Amygdala (tissue), 56 donors: ENCODE results near the gene MCF2L2.
"Not testable (repeated sequence)": the region's sequence is repeated elsewhere in the genome, so short reads cannot be mapped to it uniquely, and the experiment has no call there.

ENCODE experiments used
- DNase-seq, 56 donors: peaks; one replicate each; lab custom pipeline; 2025; lab: John Stamatoyannopoulos, UW

MCF2L2 gene

DNA sequence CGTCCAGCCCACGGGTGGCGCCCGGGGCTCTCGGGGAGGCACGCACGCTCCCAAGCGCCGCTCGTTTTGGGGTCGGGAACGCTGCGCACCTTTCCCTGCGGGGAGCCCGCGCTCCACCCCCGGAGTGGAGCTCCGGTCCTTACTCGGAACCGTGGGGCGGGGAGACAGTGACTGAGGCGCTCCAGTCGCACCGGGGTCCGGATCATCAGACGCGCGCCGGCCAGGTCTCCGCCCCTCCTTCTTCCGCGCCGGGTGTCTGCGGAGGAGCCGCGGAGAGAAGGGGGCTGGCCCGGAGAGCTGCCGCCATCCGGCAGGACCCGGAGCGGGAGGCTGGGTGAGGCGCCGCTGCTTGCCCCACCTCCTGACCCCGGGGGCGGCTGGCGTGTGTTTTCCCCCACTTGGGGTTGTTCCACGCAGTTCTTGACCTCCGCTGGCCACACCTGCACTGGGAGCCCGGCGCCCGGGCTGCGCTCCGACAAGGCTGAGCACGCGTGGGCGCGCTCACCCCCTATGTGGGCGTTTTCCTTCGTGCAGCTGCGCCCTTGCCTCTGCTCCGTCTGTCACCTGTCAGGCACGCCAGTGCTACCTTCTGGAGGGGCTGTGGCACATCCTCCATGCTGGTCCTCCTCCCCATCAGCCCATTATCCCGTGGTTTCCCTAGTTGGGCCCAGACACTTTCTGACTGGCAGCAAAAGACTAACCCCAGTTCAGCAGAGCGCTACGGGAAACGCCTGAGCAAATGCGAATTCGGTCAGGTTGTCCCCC, at the start of gene MCF2L2:
TSS of gene MCF2L2 (minus strand) at position 173 of the 765 bp plus-strand sequence. CDS start 642 bp downstream, outside the sequence.
- DNase-seq, result peak in 31 of 56 donors; percentile 10 to 71 (median 39)

DNA sequence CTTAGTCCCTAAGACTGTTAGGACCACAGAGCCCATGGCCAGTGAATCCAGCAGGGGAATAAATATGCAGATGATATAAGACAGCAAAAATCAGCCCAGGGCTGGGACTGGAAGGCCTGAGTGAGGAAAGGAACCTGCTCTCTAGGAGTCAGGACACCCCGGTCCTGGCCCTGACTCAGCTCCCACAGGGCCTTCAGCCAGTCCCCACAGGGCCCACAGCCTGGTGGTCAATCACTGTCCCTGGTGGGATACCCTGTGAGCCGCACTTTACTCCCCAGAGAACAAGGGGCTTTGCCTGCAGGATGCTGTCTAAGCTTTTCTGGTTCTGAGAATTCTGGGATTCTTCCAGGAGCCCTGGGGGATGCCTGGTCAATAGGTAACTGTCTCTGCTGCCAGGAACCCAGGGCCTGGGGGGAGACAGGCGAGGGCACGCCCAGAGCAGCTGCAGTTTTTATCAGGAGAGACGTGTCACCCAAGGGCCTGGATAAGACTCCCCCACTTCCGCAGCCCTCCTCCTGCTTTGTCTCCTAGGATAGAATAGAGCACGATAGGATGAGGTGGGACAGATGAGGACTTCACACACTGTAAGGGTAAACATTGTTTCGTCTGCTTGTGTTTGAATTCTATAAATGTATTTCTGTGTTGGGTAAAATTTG, 49.5 kb upstream of the MCF2L2 start:
- no peak for DNase-seq

- DNase-seq, result not testable (repeated sequence)
Measured at GRCh38 chr3:183475764-183476162, 47.3 kb upstream of the MCF2L2 start.

GRCh38 chr3:183475016-183475763, 46.8 kb upstream of the MCF2L2 start:
- no peak for DNase-seq

GRCh38 chr3:183473969-183474368, 45.5 kb upstream of the MCF2L2 start:
- no peak for DNase-seq

DNA sequence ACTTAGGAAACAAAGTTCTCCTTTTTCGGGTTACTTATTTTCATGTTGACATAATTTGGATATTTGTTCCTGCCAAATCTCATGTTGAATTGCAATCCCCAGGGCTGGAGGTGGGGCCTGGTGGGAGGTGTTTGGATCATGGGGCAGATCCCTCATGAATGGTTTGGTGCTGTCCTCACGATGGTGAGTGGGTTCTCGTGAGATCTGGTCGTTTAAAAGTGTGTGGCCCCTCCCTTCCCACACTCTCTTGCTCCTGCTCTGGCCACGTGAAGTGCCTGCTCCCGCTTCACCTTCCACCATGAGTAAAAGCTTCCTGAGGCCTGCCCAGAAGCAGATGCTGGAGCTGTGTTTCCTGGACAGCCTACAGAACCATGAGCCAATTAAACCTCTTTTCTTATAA, 43.7 kb upstream of the MCF2L2 start:
- DNase-seq, result no peak

- no peak for DNase-seq
Measured at GRCh38 chr3:183468424-183468823, 40.0 kb upstream of the MCF2L2 start.

- no peak for DNase-seq
Measured at GRCh38 chr3:183466575-183466974, 38.2 kb upstream of the MCF2L2 start.

GRCh38 chr3:183465710-183466109, 37.3 kb upstream of the MCF2L2 start:
- DNase-seq, result not testable (repeated sequence)

GRCh38 chr3:183464480-183464879, 36.1 kb upstream of the MCF2L2 start:
- no peak for DNase-seq

- no peak for DNase-seq
Measured at GRCh38 chr3:183460081-183461055, 31.9 kb upstream of the MCF2L2 start.

DNA sequence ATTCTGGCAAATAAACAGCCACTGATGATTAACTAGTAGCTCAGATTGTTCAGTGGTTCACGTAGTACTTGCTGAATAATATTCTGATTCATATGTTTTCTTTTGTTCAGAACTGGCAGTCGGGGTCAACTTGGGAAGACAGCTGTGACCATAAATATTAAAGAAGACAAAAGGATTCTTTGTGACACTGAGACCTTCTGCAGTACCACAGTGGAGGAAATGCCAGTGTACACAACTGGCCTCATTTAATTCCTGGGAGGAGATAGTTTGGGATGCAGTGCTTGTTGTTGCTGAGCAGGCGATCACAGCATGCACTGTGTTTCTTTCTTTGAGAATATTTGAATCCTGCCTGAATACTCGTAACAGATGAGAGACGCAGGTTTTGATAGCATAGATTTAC, 26.7 kb upstream of the MCF2L2 start:
- peak in 31 of 56 donors; percentile 3 to 75 (median 26) for DNase-seq

DNA sequence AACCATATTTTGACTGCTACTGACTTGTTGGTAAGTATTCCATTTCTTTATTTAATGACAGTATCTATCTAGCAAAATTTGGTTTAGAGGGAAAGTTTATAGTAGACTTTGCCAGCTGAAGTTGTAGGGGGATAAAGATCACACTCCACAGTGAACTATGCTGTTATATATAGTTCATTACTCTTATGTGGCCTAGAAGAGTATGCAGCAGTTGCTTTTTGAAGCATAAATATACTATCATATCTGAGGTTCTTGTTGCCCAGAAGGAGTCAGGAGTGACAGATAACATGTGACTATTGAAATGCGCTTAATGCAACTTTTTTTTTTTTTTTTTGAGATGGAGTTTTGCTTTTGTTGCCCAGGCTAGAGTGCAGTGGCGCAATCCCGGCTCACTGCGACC, 25.6 kb upstream of the MCF2L2 start:
- DNase-seq, result no peak

DNA sequence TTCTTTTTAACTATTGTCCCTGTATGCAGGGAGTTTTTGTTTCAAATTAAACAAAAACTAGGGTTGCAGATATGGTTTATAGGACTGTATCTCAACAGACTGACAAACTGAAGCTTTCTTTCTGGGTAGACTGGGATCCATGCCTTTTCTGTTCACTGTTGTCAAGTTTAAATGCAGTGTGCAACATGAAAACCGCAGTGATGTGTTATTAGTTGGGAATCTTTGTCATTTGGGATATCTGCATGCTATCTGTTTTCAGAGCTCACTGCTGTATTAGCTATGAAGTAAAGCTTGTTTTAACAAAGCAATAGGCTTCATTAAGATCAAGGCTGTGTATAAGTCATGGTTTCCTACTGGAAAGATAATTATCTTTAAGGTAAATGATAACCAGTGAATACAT, 21.4 kb upstream of the MCF2L2 start:
- DNase-seq, result no peak

- peak in 4 of 56 donors; percentile 6 to 24 (median 9) for DNase-seq
Measured at GRCh38 chr3:183449391-183449790, 21.0 kb upstream of the MCF2L2 start.

- no peak for DNase-seq
Measured at GRCh38 chr3:183448369-183449128, 20.1 kb upstream of the MCF2L2 start.

GRCh38 chr3:183447206-183448001, 19.0 kb upstream of the MCF2L2 start:
- DNase-seq, result peak; percentile 17 to 94 (median 76)

- no peak for DNase-seq
Measured at GRCh38 chr3:183446838-183447205, 18.4 kb upstream of the MCF2L2 start.

DNA sequence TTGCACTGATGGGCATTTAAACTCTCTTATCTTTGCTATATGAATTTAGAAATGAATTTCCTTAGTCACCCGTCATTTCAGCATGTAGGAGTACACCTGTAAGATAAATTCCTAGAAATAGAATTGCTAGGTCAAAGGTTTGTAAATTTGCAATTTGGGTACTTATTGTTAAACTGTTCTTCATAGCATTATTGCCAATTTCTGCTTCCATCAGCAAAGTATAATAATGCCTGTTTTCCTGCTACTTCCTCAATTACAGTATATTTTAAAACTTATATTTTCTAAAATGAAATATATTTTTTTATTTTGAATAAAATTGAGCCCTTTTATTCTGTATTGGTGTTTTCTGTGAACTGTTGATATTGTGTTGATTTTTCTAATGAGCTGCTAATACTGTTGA, 16.3 kb upstream of the MCF2L2 start:
- DNase-seq, result no peak
